PC-3 (cell line): ENCODE results near the gene RREB1.

Experiments used
- EZH2 ChIP-seq: fragments of 300-600 bp; sonication (generic); IDR thresholded peaks from one replicate; pipeline ENCODE4 v1.6.1; 2017; ENCODE audit warnings: antibody characterized with exemption, mild to moderate bottlenecking, low read length; ENCODE audit not compliant: unreplicated experiment
- EZH2phosphoT487 ChIP-seq: fragments of 300-600 bp; sonication (generic); IDR thresholded peaks from 2 replicates; pipeline ENCODE4 v1.6.1; 2018; ENCODE audit warnings: mild to moderate bottlenecking, antibody characterized with exemption, low read length, borderline replicate concordance
- TF ChIP-seq, protein P1 (sequence below): fragments of 300-600 bp; sonication (generic); conservative IDR thresholded peaks from 2 replicates; pipeline ENCODE4 v1.5.1; 2017; ENCODE audit warnings: antibody characterized with exemption, low read depth, mild to moderate bottlenecking, low read length

DNA sequence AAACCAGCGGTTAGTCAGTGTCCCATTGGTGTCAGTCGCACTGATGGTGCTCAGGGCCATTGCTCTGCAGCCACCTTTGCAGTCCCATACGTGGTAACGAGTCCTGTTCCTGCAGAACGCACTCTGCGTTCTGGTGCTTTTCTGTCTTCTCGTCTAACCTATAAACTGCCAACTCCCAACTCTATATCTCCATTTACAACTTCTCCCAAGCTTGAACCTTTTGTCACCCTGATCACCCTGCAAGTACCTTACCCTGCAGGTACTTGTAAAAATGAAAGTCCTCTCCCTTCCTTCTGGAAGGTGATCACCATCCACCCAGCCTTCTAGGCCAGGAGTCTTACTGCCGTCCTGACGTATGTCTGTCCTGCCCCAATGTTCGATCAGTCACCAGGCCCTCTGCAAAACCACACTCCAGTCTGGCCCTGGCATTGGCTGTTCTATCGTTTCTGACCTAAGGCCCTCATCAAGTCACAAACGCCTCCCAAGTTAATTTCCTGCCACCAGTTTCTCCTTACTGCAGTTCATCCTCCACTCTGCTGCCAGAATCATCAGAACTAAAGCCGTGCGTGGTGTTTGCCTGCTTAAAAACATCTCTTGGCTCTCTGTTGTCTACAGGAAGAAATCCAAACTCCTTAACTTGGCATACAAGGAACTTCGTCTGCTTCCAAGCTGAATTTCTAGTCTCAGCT, 7.9 kb downstream of the RREB1 start:
- TF ChIP-seq, protein P1, sequence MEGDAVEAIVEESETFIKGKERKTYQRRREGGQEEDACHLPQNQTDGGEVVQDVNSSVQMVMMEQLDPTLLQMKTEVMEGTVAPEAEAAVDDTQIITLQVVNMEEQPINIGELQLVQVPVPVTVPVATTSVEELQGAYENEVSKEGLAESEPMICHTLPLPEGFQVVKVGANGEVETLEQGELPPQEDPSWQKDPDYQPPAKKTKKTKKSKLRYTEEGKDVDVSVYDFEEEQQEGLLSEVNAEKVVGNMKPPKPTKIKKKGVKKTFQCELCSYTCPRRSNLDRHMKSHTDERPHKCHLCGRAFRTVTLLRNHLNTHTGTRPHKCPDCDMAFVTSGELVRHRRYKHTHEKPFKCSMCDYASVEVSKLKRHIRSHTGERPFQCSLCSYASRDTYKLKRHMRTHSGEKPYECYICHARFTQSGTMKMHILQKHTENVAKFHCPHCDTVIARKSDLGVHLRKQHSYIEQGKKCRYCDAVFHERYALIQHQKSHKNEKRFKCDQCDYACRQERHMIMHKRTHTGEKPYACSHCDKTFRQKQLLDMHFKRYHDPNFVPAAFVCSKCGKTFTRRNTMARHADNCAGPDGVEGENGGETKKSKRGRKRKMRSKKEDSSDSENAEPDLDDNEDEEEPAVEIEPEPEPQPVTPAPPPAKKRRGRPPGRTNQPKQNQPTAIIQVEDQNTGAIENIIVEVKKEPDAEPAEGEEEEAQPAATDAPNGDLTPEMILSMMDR = no peak
- no peak for TF ChIP-seq EZH2
- TF ChIP-seq EZH2phosphoT487 = no peak
